Nephron (organoid): ENCODE measurements around the gene ZNF606.
A peak's percentile ranks its signal among the peaks of the same experiment; 100 is the strongest.
"Not testable (repeated sequence)": the region's sequence is repeated elsewhere in the genome, so short reads cannot be mapped to it uniquely, and the experiment has no call there.

Experiments used
- H3K27ac Mint-ChIP-seq, 3 experiments: 2 replicates each; pipeline ENCODE4 v1.8.0; 2020; ENCODE audit warnings: mixed read lengths in 3 of 3, mild to moderate bottlenecking in 2 of 3, moderate library complexity in 1 of 3
- H3K27me3 Mint-ChIP-seq: 2 replicates; pipeline ENCODE4 v1.8.0; 2021; ENCODE audit warnings: low read depth, mild to moderate bottlenecking, moderate library complexity, mixed read lengths
- H3K36me3 Mint-ChIP-seq: 2 replicates; pipeline ENCODE4 v1.8.0; 2020; ENCODE audit warnings: low read depth, mixed read lengths
- H3K4me1 Mint-ChIP-seq: 2 replicates; pipeline ENCODE4 v1.8.0; 2020; ENCODE audit warnings: mixed read lengths
- H3K4me3 Mint-ChIP-seq, 3 experiments: 2 replicates each; pipeline ENCODE4 v1.8.0; 2020; ENCODE audit warnings: mild to moderate bottlenecking in 3 of 3, mixed read lengths in 3 of 3, moderate library complexity in 2 of 3
- H3K9me3 Mint-ChIP-seq: 2 replicates; pipeline ENCODE4 v1.8.0; 2020; ENCODE audit warnings: mixed read lengths
- CTCF ChIP-seq, 3 experiments: fragments of 200-600 bp; sonication (generic); IDR thresholded peaks; one replicate each; pipeline ENCODE4 v1.5.0; 2021; ENCODE audit warnings: antibody characterized with exemption in 3 of 3; ENCODE audit not compliant: unreplicated experiment in 3 of 3

ZNF606 gene

GRCh38 chr19:58009301-58009665 is 6.7 kb upstream of the ZNF606 start:
- no peak overlapping the region for H3K4me3 Mint-ChIP-seq
- peaks cover 4% of the 10 kb centered on the region for H3K4me1 Mint-ChIP-seq
- peaks cover 79% of the 10 kb centered on the region for H3K9me3 Mint-ChIP-seq
- H3K27me3 Mint-ChIP-seq = no peaks in the 10 kb centered on the region
- no peak for TF ChIP-seq CTCF (IDR thresholded peaks at IDR 0.05; ENCODE audit: unreplicated experiment in 3 of 3)
- H3K36me3 Mint-ChIP-seq = peaks cover 89% of the 10 kb centered on the region
- no peak overlapping the region for H3K27ac Mint-ChIP-seq

GRCh38 chr19:58008877-58009276 is 6.3 kb upstream of the ZNF606 start:
- H3K27ac Mint-ChIP-seq, H3K27me3 Mint-ChIP-seq, H3K4me1 Mint-ChIP-seq, H3K4me3 Mint-ChIP-seq: not testable (repeated sequence)
- Mint-ChIP-seq H3K36me3 (peaks cover 93% of the 10 kb centered on the region), H3K9me3 (peaks cover 80% of the 10 kb centered on the region)

GRCh38 chr19:58007285-58007684 is 4.7 kb upstream of the ZNF606 start:
- Mint-ChIP-seq H3K36me3 (peaks cover 90% of the 10 kb centered on the region), H3K27me3 (no peaks in the 10 kb centered on the region), H3K9me3 (peaks cover 75% of the 10 kb centered on the region), H3K4me3 (no peak overlapping the region), H3K4me1 (peaks cover 4% of the 10 kb centered on the region), H3K27ac (no peak overlapping the region)
- no peak for TF ChIP-seq CTCF (IDR thresholded peaks at IDR 0.05; ENCODE audit: unreplicated experiment in 3 of 3)

GRCh38 chr19:58003174-58003828 is 681 bp upstream of the ZNF606 start:
- TF ChIP-seq CTCF (IDR thresholded peaks at IDR 0.05; ENCODE audit: unreplicated experiment in 3 of 3) = no peak
- peaks cover 84% of the 10 kb centered on the region for H3K9me3 Mint-ChIP-seq
- peaks cover 4% of the 10 kb centered on the region for H3K27me3 Mint-ChIP-seq
- peaks cover 11% of the 10 kb centered on the region for H3K4me1 Mint-ChIP-seq
- peaks cover 96% of the 10 kb centered on the region for H3K36me3 Mint-ChIP-seq
- H3K27ac Mint-ChIP-seq = peak overlapping the region in 2 of 3 experiments; percentile 82 to 97
- peak overlapping the region; percentile 79 to 93 (median 85) for H3K4me3 Mint-ChIP-seq

- TF ChIP-seq CTCF (IDR thresholded peaks at IDR 0.05; ENCODE audit: unreplicated experiment in 3 of 3) = no peak
- H3K4me1 Mint-ChIP-seq = peaks cover 11% of the 10 kb centered on the region
- peaks cover 4% of the 10 kb centered on the region for H3K27me3 Mint-ChIP-seq
- peaks cover 86% of the 10 kb centered on the region for H3K9me3 Mint-ChIP-seq
- H3K4me3 Mint-ChIP-seq = peak overlapping the region; percentile 79 to 93 (median 85)
- H3K27ac Mint-ChIP-seq = peak overlapping the region; percentile 91 to 97 (median 95)
- peaks cover 96% of the 10 kb centered on the region for H3K36me3 Mint-ChIP-seq
Observed at GRCh38 chr19:58001895-58002369, 688 bp downstream of the ZNF606 start.

GRCh38 chr19:58000677-58001076 is 1.9 kb downstream of the ZNF606 start:
- no peak for TF ChIP-seq CTCF (IDR thresholded peaks at IDR 0.05; ENCODE audit: unreplicated experiment in 3 of 3)
- H3K27ac Mint-ChIP-seq = peak overlapping the region in 2 of 3 experiments; percentile 91 to 95
- peaks cover 96% of the 10 kb centered on the region for H3K36me3 Mint-ChIP-seq

More at GRCh38 chr19:58000677-58001076, 1.9 kb downstream of the ZNF606 start:
- Mint-ChIP-seq H3K27me3 (peaks cover 4% of the 10 kb centered on the region), H3K4me1 (peaks cover 11% of the 10 kb centered on the region), H3K4me3 (peak overlapping the region; percentile 79 to 93 (median 85)), H3K9me3 (peaks cover 88% of the 10 kb centered on the region)
